ENCODE data around the gene C2CD2L. TPM values are rescaled to one million over a fixed set of nuclear protein-coding genes. Genes with fewer than 3 reads are reported as not detected.
A peak's percentile ranks its signal among the peaks of the same experiment; 100 is the strongest.

C2CD2L gene
- total RNA-seq, 1 experiment from 2014 or later, result 9.3 TPM

DNA sequence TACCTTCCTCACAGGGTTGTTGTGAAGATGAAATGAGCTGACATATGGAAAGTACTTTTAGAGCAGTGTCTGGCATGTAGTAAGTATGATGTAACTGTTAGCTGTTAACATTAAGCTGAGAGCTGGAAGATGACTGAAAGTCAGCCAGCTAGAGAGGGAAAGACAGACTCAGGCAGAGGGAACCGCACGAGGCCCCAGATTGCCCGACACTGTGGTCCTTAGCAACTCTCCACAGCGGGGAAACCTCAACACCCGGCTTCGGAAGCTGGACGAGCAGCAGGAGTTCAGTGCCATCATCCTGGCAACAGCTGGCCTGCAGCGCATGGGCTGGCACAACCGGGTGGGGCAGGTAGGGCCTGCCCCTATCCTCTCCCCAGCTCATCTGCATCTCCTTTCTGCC is 16.0 kb upstream of the C2CD2L start:
- no TSS peak for BruUV-seq (replicated peaks)
- ChIA-PET POLR2A (ENCODE audit: unreplicated experiment) (interaction anchor here (0.6 kb wide), 1 partner anchor 11 kb away, joined by 4 read pairs; the partner anchor contains the start of gene DPAGT1), CTCF (no interaction called here)
- Histone ChIP-seq H4K20me1 (ENCODE audit: insufficient read depth) (peaks cover 18% of the 10 kb centered on the region), H3K4me3 (no peak overlapping the region), H3K9me3 (ENCODE audit: insufficient read depth, low read depth) (no peaks in the 10 kb centered on the region), H3K4me2 (no peak overlapping the region), H2AFZ (no peak overlapping the region), H3K27me3 (ENCODE audit: insufficient read depth, low read depth) (no peaks in the 10 kb centered on the region), H3K27ac (no peak overlapping the region; the same call in 1 of the 2 replicates), H3K79me2 (ENCODE audit: low read depth) (peaks cover 51% of the 10 kb centered on the region), H3K36me3 (ENCODE audit: low read depth) (peaks cover 16% of the 10 kb centered on the region), H3K4me1 (replicated peaks; ENCODE audit: insufficient read depth) (peaks cover 36% of the 10 kb centered on the region), H3K9me2 (ENCODE audit: insufficient read depth) (no peaks in the 10 kb centered on the region), H3F3A (ENCODE audit: insufficient read depth, low read depth) (peaks cover 42% of the 10 kb centered on the region; the same call in 1 of the 2 replicates)
- TF ChIP-seq EZH2 (IDR thresholded peaks at IDR 0.05; ENCODE audit: low read depth) (no peak), CTCF (conservative IDR thresholded peaks at IDR 0.05) (no peak)
- intact Hi-C loops (cut with micrococcal nuclease; ENCODE audit: unreplicated experiment), result loop anchor here (10.0 kb wide), 1 partner anchor 384 kb away; no protein-coding TSS in a partner anchor
- no peak for DNase-seq

- Histone ChIP-seq H3K9me3 (ENCODE audit: insufficient read depth, low read depth) (no peaks in the 10 kb centered on the region), H4K20me1 (ENCODE audit: insufficient read depth) (peaks cover 18% of the 10 kb centered on the region), H2AFZ (no peak overlapping the region), H3F3A (ENCODE audit: insufficient read depth, low read depth) (peaks cover 53% of the 10 kb centered on the region; the same call in 1 of the 2 replicates), H3K27ac (no peak overlapping the region; the same call in 1 of the 2 replicates), H3K36me3 (ENCODE audit: low read depth) (peaks cover 21% of the 10 kb centered on the region), H3K27me3 (ENCODE audit: insufficient read depth, low read depth) (no peaks in the 10 kb centered on the region), H3K4me2 (peak overlapping the region; percentile 99), H3K79me2 (ENCODE audit: low read depth) (peaks cover 42% of the 10 kb centered on the region), H3K4me3 (peak overlapping the region; percentile 91; the same call in 1 of the 2 replicates), H3K4me1 (replicated peaks; ENCODE audit: insufficient read depth) (peaks cover 31% of the 10 kb centered on the region), H3K9me2 (ENCODE audit: insufficient read depth) (no peaks in the 10 kb centered on the region)
- POLR2A ChIA-PET (ENCODE audit: unreplicated experiment), result interaction anchor here (0.6 to 0.7 kb wide), 3 partner anchors 242 to 477 kb away, joined by 4 to 34 read pairs (median 27); no protein-coding TSS in a partner anchor
- no TSS peak for BruUV-seq (replicated peaks)
- no peak for DNase-seq
- no peak for TF ChIP-seq CTCF (conservative IDR thresholded peaks at IDR 0.05)
- no peak for TF ChIP-seq EZH2 (IDR thresholded peaks at IDR 0.05; ENCODE audit: low read depth)
- CTCF ChIA-PET, result no interaction called here
- intact Hi-C loops (cut with micrococcal nuclease; ENCODE audit: unreplicated experiment), result loop anchor here (10.0 kb wide), 1 partner anchor 383 kb away; no protein-coding TSS in a partner anchor
These were observed 14.9 kb upstream of the C2CD2L start for GRCh38 chr11:119091966-119092879.

DNA sequence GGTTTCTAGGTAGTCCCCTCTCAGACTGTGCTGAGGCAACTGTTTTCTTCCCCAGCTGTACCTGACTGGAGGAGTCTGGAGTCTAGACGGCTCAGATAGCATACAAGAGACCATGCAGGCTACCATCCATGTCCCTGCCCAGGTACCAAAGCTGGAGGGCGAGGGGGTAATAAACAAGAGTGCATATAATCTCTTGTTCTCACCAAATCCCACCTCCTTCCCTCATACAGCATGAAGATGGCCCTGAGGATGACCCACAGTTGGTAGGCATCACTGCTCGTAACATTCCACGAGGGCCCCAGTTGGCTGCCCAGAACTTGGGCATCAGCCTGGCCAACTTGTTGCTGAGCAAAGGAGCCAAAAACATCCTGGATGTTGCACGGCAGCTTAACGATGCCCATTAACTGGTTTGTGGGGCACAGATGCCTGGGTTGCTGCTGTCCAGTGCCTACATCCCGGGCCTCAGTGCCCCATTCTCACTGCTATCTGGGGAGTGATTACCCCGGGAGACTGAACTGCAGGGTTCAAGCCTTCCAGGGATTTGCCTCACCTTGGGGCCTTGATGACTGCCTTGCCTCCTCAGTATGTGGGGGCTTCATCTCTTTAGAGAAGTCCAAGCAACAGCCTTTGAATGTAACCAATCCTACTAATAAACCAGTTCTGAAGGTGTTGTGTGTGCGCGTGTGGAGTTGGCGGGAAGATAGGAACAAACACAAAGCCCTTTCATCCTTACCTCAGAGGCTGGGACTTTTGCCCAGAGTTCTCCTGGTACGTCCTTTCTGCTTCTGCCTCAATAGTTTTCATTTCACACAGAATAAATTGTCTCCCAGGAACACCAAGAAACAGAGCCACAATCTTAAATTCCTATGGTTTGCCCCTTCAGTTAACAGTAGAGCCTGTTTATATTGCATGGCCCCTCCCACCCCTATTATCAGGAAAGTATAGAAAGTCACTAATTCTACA is 14.0 kb upstream of the C2CD2L start:
- no peaks in the 10 kb centered on the region for H3K9me2 ChIP-seq (ENCODE audit: insufficient read depth)
- peaks cover 39% of the 10 kb centered on the region for H3K79me2 ChIP-seq (ENCODE audit: low read depth)
- peaks cover 59% of the 10 kb centered on the region; the same call in 1 of the 2 replicates for H3F3A ChIP-seq (ENCODE audit: insufficient read depth, low read depth)
- H3K4me1 ChIP-seq (replicated peaks; ENCODE audit: insufficient read depth), result peaks cover 23% of the 10 kb centered on the region
- peak overlapping the region; percentile 91 for H3K4me3 ChIP-seq
- intact Hi-C loops (cut with micrococcal nuclease; ENCODE audit: unreplicated experiment), result loop anchor here (10.0 kb wide), 1 partner anchor 382 kb away; no protein-coding TSS in a partner anchor
- ChIA-PET POLR2A (ENCODE audit: unreplicated experiment) (interaction anchor here (0.6 kb wide), 2 partner anchors 241 to 478 kb away, joined by 4 to 34 read pairs; no protein-coding TSS in a partner anchor), CTCF (no interaction called here)
- peaks cover 18% of the 10 kb centered on the region for H4K20me1 ChIP-seq (ENCODE audit: insufficient read depth)
- H3K9me3 ChIP-seq (ENCODE audit: insufficient read depth, low read depth), result no peaks in the 10 kb centered on the region
- no TSS peak for BruUV-seq (replicated peaks)
- no peaks in the 10 kb centered on the region for H3K27me3 ChIP-seq (ENCODE audit: insufficient read depth, low read depth)
- 0 out of 2 replicates have a peak overlapping the region, but pooled peaks have one; percentile 48 for H3K27ac ChIP-seq
- TF ChIP-seq EZH2 (IDR thresholded peaks at IDR 0.05; ENCODE audit: low read depth) (no peak), CTCF (conservative IDR thresholded peaks at IDR 0.05) (no peak)
- H2AFZ ChIP-seq, result no peak overlapping the region
- peaks cover 25% of the 10 kb centered on the region for H3K36me3 ChIP-seq (ENCODE audit: low read depth)
- peak overlapping the region; percentile 99 for H3K4me2 ChIP-seq
- no peak for DNase-seq

All from PC-9 (cell line).